ENCODE measurements around the gene KCNMA1. TPM values are rescaled to one million over a fixed set of nuclear protein-coding genes. Genes with fewer than 3 reads are reported as not detected.
"Not testable (repeated sequence)": the region's sequence is repeated elsewhere in the genome, so short reads cannot be mapped to it uniquely, and the experiment has no call there.

Gene KCNMA1
- total RNA-seq, 1 donor from 2014 or later = 30.1 TPM

DNA sequence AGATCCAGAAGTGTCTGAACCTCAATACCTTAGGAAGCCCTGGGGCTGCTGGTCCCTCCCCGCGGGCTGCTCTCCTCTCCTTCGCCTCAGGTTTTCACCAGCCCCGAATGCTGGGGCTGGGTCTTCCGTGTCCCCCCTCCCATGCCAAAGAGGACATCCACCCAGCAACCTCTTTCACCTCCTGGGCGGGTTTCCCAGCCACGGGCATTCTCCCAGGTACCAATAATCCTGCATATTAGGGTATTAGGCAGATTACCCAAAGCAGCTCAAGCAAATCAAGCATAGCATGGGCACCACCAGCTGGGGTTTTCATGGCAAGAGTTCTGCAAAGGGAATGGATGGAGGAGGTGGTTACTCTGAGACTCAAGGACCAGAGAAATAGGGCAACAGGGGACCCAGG is 224.4 kb downstream of the KCNMA1 start:
- Mint-ChIP-seq H3K27me3 (peaks cover 19% of the 10 kb centered on the region), H3K4me1 (ENCODE audit: unreplicated experiment) (peaks cover 41% of the 10 kb centered on the region), H3K4me3 (no peak overlapping the region), H3K36me3 (no peaks in the 10 kb centered on the region), H3K27ac (no peak overlapping the region), H3K9me3 (no peaks in the 10 kb centered on the region)
- DNase-seq (ENCODE audit: extremely low spot score, unreplicated experiment) = no peak
- TF ChIP-seq CTCF (conservative IDR thresholded peaks at IDR 0.05) = no peak

DNA sequence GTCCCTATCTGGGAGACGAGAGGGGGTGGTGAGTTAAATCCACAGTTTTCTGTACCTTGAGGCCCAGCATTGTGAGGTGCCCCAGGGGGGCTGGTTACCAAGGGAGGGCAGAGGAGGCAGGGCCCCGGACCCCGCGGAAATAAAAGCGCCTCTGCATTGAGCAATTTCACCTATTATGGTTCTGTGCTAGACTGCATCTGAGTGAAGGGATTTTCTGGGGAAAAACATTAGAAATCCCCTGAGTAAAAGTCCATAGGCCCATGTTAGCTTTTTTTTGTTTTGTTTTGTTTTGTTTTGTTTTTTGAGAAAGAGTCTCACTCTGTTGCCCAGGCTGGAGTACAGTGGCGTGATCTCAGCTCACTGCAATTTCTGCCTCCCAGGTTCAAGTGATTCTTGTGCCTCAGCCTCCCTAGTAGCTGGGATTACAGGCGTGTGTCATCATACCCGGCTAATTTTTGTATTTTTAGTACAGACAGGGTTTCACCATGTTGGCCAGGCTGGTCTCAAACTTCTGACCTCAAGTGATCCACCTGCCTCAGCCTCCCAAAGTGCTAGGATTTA is 225.0 kb downstream of the KCNMA1 start:
- not testable (repeated sequence) for H3K4me3 Mint-ChIP-seq, H3K27ac Mint-ChIP-seq
- H3K4me1 Mint-ChIP-seq (ENCODE audit: unreplicated experiment) = peaks cover 39% of the 10 kb centered on the region

DNA sequence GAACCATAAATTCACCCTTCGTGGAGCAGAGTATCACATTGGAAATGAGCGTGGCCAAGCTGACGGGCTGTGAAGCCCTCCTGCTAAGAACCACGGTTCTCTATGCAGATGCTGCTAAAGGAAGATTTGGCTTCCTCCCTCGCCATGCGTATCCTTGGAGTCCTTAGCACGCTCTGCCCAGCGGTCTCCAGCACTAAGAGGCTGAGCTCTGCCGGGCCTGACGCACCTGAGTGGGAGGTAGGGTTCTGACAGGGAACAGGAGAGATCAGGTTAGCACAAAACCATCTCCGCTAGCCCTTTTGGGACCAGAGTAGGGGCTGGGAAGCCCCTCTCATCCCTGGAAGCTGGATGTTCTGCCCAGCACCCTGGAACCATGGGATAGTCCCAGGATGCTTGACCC is 225.8 kb downstream of the KCNMA1 start:
- Mint-ChIP-seq H3K4me1 (ENCODE audit: unreplicated experiment) (peaks cover 30% of the 10 kb centered on the region), H3K36me3 (no peaks in the 10 kb centered on the region), H3K9me3 (no peaks in the 10 kb centered on the region), H3K4me3 (no peak overlapping the region), H3K27me3 (peaks cover 18% of the 10 kb centered on the region), H3K27ac (no peak overlapping the region)
- TF ChIP-seq CTCF (conservative IDR thresholded peaks at IDR 0.05) = no peak
- DNase-seq (ENCODE audit: extremely low spot score, unreplicated experiment) = no peak

More for the DNA sequence above, 225.0 kb downstream of the KCNMA1 start:
- not testable (repeated sequence) for H3K36me3 Mint-ChIP-seq; DNase-seq (ENCODE audit: extremely low spot score, unreplicated experiment); H3K9me3 Mint-ChIP-seq
- H3K27me3 Mint-ChIP-seq = peaks cover 19% of the 10 kb centered on the region

DNA sequence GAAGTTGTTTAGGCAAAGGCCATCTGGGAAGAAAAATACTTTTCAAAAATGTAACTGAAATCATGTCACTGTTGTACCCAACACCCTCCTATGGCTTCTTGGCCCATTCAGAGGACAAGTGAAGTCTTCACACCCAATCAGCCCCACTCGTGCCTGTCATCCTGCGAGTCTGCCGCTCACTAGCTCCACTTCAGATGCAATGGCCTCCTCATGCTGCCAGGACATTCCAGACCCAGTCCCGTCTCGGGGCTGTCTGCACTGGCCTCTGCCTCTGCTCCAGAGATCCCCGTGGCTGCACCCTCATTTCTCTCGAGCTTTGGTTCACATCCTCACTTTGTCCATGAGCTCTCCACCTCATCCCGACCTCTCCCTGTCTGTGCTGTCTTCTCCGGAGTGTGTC is 227.1 kb downstream of the KCNMA1 start:
- Mint-ChIP-seq H3K36me3 (no peaks in the 10 kb centered on the region), H3K4me3 (no peak overlapping the region), H3K9me3 (no peaks in the 10 kb centered on the region), H3K4me1 (ENCODE audit: unreplicated experiment) (peaks cover 26% of the 10 kb centered on the region), H3K27me3 (peaks cover 18% of the 10 kb centered on the region), H3K27ac (peak overlapping the region; percentile 55)
- no peak for TF ChIP-seq CTCF (conservative IDR thresholded peaks at IDR 0.05)
- no peak for DNase-seq (ENCODE audit: extremely low spot score, unreplicated experiment)

DNA sequence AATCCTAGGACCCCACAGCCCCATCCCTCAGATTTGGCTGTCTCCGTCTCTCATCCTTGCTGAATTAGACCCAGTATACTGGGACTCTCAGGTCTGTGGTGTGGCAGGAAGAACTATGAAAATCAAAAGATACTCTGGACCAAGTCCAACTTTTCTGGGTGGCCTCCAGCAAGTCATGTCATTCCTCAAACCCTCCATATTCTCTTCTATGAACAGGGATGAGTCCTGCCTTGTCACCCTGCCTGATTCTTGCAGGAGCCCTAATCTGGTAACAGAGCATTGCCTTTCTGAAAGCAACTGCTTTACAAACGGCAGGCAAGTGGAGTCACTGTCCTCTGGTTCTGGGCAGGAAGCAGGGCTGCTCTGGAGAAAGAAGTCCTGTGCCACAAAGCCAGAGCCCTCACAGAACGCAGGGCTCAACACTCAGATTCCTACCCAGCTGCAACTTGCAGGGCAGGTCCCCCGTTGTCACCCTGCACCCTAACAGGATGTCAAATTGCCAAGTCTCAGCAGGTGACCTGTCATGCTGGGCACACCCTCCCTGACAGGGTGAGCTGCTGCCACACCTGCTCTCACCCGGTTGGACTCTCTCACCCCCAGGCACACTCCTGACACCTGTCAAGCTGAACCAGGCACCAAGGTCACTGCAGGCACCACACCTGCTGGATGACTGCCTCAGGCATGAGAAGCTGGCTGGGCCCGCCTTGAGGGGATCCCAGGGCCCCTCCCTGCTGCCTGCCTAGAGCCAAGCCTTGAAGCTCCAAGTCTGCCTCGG is 227.7 kb downstream of the KCNMA1 start:
- Mint-ChIP-seq H3K27me3 (peaks cover 18% of the 10 kb centered on the region), H3K27ac (peak overlapping the region; percentile 55), H3K4me3 (no peak overlapping the region), H3K4me1 (ENCODE audit: unreplicated experiment) (peaks cover 27% of the 10 kb centered on the region), H3K36me3 (no peaks in the 10 kb centered on the region), H3K9me3 (no peaks in the 10 kb centered on the region)
- TF ChIP-seq CTCF (conservative IDR thresholded peaks at IDR 0.05) = no peak
- no peak for DNase-seq (ENCODE audit: extremely low spot score, unreplicated experiment)

GRCh38 chr10:77408259-77408658 is 229.3 kb downstream of the KCNMA1 start:
- H3K9me3 Mint-ChIP-seq = no peaks in the 10 kb centered on the region
- peaks cover 28% of the 10 kb centered on the region for H3K4me1 Mint-ChIP-seq (ENCODE audit: unreplicated experiment)
- no peak overlapping the region for H3K4me3 Mint-ChIP-seq
- no peaks in the 10 kb centered on the region for H3K36me3 Mint-ChIP-seq
- H3K27me3 Mint-ChIP-seq = peaks cover 17% of the 10 kb centered on the region
- DNase-seq (ENCODE audit: extremely low spot score, unreplicated experiment) = no peak
- no peak for TF ChIP-seq CTCF (conservative IDR thresholded peaks at IDR 0.05)
- H3K27ac Mint-ChIP-seq = no peak overlapping the region
